NT2/D1 (cell line): ENCODE measurements around the gene LIMK1.
A peak's percentile ranks its signal among the peaks of the same experiment; 100 is the strongest.

ENCODE experiments used
- DNase-seq: peaks from one replicate; pipeline ENCODE4 v3.0.0-alpha.2; 2011; ENCODE audit warnings: low read depth, low spot score
- H3K27me3 ChIP-seq: 2 replicates; pipeline ENCODE4 v1.6.0; 2011; ENCODE audit warnings: mild to moderate bottlenecking; ENCODE audit not compliant: insufficient read length, insufficient read depth
- H3K36me3 ChIP-seq: 2 replicates; pipeline ENCODE4 v1.6.1; 2011; ENCODE audit warnings: mild to moderate bottlenecking, low read length, mixed read lengths; ENCODE audit not compliant: insufficient read depth, insufficient read length
- H3K4me1 ChIP-seq: 2 replicates; pipeline ENCODE4 v1.5.1; 2011; ENCODE audit not compliant: insufficient read depth, insufficient read length
- H3K4me3 ChIP-seq: 2 replicates; pipeline ENCODE4 v1.5.1; 2011; ENCODE audit warnings: low read depth; ENCODE audit not compliant: insufficient read length
- H3K9ac ChIP-seq: 2 replicates; pipeline ENCODE4 v1.6.0; 2011; ENCODE audit warnings: low read depth; ENCODE audit not compliant: insufficient read length
- H3K9me3 ChIP-seq: 2 replicates; pipeline ENCODE4 v1.5.1; 2011; ENCODE audit warnings: mild to moderate bottlenecking, low read length; ENCODE audit not compliant: insufficient read depth
- SUZ12 ChIP-seq: IDR thresholded peaks from 2 replicates; pipeline ENCODE4 v1.6.1; 2011; ENCODE audit not compliant: insufficient read length, insufficient read depth; ENCODE audit errors: extremely low read depth
- YY1 ChIP-seq: IDR thresholded peaks from 2 replicates; pipeline ENCODE4 v1.6.1; 2011; ENCODE audit not compliant: insufficient read length, insufficient read depth
- ZNF274 ChIP-seq: IDR thresholded peaks from 2 replicates; pipeline ENCODE4 v1.6.1; 2011; ENCODE audit warnings: mild to moderate bottlenecking, low read depth, low read length

The LIMK1 gene

DNA sequence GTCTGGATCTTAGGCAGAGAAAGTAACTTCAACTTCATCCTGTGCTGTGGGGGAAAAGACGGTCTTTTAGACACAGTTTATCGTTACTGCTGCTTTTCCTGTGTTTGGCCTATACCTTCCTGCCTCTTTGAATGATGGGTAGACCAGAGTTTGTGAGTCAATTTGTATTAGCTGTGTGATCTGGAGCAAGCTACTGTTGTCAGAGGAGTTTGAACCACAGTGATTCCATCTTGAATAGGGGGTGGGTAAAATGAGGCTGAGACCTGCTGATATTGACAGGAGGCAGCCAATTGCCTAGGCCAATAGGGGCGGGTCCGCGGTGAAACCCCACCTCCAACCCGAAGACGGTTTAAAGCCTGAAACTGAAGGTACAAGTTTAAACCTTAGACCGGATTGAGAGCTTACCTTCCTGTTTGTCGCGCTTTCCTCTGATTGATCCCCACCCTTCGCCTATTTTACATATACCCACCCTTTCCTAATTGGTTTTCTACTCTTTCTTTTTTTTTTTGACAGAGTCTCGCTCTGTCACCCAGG is 54.8 kb downstream of the LIMK1 start:
- H3K4me3 ChIP-seq = no peak overlapping the region
- no peak overlapping the region for H3K9ac ChIP-seq
- H3K36me3 ChIP-seq = no peaks in the 10 kb centered on the region
- no peaks in the 10 kb centered on the region for H3K27me3 ChIP-seq
- H3K9me3 ChIP-seq = peaks cover 11% of the 10 kb centered on the region; the same call in 1 of the 2 replicates
- DNase-seq = no peak
- no peaks in the 10 kb centered on the region for H3K4me1 ChIP-seq
- no peak for TF ChIP-seq SUZ12

DNA sequence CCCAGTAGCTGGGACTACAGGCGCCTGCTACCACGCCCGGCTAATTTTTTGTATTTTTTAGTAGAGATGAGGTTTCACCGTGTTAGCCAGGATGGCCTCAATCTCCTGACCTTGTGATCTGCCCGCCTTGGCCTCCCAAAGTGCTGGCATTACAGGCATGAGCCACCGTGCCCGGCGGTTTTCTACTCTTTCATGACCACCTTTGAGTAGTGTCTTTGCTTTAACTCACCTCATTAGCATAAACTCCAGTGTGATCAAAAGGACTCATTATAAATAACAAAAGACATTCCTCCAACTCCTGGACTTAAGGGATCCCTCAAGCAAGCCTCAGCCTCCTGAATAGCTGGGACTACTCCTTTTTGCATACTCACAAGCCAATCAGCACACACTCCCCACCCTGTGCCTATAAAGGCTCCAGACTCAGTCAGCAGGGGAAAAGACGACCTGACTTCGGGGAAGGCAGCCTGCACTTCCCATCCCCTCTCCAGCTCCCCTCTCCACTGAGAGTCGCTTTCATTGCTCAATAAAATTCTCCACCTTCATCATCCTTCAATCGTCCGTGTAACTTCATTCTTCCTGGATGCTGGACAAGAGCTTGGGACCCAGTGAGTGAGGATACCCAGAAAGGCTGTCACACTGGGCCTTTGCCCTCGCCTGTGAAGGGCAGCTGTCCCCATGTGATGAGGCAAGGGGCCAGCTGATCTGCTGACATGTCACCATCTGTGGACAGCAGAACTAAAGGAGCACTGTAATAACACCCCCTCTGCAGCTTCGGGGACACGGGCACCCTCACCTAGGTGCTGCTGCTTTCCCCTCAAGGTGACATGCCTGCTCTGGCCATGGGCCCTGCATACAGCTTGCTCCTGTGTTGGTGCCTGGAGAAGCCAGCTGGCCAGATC is 55.6 kb downstream of the LIMK1 start:
- H3K27me3 ChIP-seq = no peaks in the 10 kb centered on the region
- peak; percentile 74 for DNase-seq
- peaks cover 13% of the 10 kb centered on the region; the same call in 1 of the 2 replicates for H3K9me3 ChIP-seq
- no peaks in the 10 kb centered on the region for H3K4me1 ChIP-seq
- H3K4me3 ChIP-seq = no peak overlapping the region
- no peak overlapping the region for H3K9ac ChIP-seq
- no peak for TF ChIP-seq SUZ12
- TF ChIP-seq ZNF274 = no peak
- TF ChIP-seq YY1 = no peak
- no peaks in the 10 kb centered on the region for H3K36me3 ChIP-seq

DNA sequence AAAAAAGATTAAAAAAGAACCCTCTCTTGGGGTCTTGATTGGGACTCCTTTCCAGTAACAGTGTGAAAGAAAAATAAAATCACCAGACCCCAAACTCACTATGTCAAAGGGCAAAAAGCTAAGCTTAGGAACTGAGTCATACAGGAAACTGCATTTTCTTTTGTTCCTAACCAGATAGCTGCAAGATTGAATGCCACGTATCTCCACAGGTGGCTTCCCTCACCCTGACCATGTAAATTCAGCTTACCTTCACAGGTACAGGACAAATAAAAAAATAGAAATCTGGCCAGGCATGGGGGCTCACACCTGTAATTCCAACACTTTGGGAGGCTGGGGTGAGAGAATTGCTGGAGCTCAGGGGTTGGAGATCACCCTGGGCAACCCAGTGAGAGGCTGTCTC is 58.1 kb downstream of the LIMK1 start:
- DNase-seq = peak; percentile 13
- TF ChIP-seq SUZ12 (no peak), YY1 (no peak), ZNF274 (no peak)
- Histone ChIP-seq H3K9ac (no peak overlapping the region), H3K36me3 (no peaks in the 10 kb centered on the region), H3K4me1 (no peaks in the 10 kb centered on the region), H3K9me3 (peaks cover 26% of the 10 kb centered on the region; the same call in 1 of the 2 replicates), H3K4me3 (no peak overlapping the region), H3K27me3 (no peaks in the 10 kb centered on the region)

DNA sequence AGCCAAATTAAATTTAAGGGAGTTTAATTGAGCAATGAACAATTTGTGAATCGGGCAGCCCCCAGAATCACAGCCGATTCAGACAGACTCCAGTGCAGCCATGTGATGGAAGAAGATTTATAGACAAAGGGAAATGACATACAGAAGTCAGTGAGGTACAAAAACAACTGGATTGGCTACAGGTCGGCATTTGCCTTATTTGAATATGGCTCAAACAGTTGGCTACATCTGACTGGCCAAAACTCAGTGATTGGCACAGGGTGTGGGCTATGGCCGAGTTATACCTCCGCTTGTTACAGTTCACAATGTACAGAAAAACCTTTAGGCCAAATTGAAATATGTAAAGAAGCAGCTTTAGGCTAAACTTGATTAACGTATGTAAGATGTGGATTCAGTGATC is 59.8 kb downstream of the LIMK1 start:
- H3K4me1 ChIP-seq = no peaks in the 10 kb centered on the region
- H3K9me3 ChIP-seq = peaks cover 26% of the 10 kb centered on the region; the same call in 1 of the 2 replicates
- no peak overlapping the region for H3K9ac ChIP-seq
- H3K27me3 ChIP-seq = no peaks in the 10 kb centered on the region
- TF ChIP-seq ZNF274 (no peak), SUZ12 (no peak), YY1 (no peak)
- no peak for DNase-seq
- no peaks in the 10 kb centered on the region for H3K36me3 ChIP-seq
- H3K4me3 ChIP-seq = no peak overlapping the region

DNA sequence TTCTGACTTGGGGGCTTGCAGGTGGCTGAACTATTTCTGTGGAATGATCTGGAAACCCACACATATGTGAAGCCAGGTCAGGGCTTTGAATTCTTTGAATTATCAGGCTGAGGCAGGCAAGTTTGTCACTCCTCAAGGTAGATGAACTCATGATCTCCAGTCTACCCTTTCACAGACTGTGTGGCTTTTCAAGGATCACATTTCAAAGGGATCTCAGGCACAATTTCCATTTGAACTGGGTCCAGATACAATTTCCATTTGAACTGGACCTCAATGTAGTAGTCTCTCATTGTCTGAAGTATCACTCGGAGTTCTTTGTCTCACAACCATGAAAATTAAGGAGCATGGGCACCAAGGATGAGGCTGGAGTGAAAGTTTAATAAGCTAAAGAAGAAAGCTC is 64.9 kb downstream of the LIMK1 start:
- Histone ChIP-seq H3K9me3 (peaks cover 15% of the 10 kb centered on the region; the same call in 1 of the 2 replicates), H3K36me3 (no peaks in the 10 kb centered on the region), H3K27me3 (no peaks in the 10 kb centered on the region), H3K9ac (no peak overlapping the region), H3K4me3 (no peak overlapping the region), H3K4me1 (no peaks in the 10 kb centered on the region)
- TF ChIP-seq SUZ12 (no peak), YY1 (no peak), ZNF274 (no peak)
- no peak for DNase-seq

GRCh38 chr7:74149071-74149470 is 65.5 kb downstream of the LIMK1 start:
- H3K36me3 ChIP-seq = no peaks in the 10 kb centered on the region
- H3K4me3 ChIP-seq = no peak overlapping the region
- H3K4me1 ChIP-seq = no peaks in the 10 kb centered on the region
- TF ChIP-seq ZNF274 = no peak
- H3K9ac ChIP-seq = no peak overlapping the region
- H3K9me3 ChIP-seq = peaks cover 14% of the 10 kb centered on the region; the same call in 1 of the 2 replicates
- no peaks in the 10 kb centered on the region for H3K27me3 ChIP-seq
- DNase-seq = no peak

GRCh38 chr7:74149603-74150002 is 66.0 kb downstream of the LIMK1 start:
- H3K4me3 ChIP-seq = no peak overlapping the region
- no peak for DNase-seq
- H3K4me1 ChIP-seq = no peaks in the 10 kb centered on the region
- no peaks in the 10 kb centered on the region for H3K36me3 ChIP-seq
- peaks cover 9% of the 10 kb centered on the region; the same call in 1 of the 2 replicates for H3K9me3 ChIP-seq
- H3K27me3 ChIP-seq = no peaks in the 10 kb centered on the region
- no peak for TF ChIP-seq YY1
- no peak for TF ChIP-seq SUZ12
- no peak for TF ChIP-seq ZNF274
- H3K9ac ChIP-seq = no peak overlapping the region

DNA sequence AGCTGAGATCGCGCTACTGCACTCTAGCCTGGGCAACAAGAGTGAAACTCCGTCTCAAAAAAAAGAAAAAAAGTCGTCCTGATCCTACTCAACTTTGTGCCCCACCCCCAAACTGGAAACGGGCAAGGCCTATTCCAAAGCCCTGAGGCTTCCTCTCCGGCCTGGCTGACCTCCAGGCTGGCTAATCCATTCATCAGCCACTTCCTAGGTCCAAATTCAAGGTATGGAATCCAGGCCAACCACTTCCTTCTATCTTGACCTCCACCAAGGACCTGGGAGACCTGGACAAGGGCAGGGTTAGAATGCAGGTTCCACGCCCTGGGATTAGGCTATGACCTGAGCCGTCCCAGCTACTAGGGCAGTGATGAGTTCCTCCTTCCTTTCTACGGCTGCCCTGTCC is 70.1 kb downstream of the LIMK1 start:
- no peaks in the 10 kb centered on the region for H3K27me3 ChIP-seq
- TF ChIP-seq SUZ12 (no peak), ZNF274 (no peak), YY1 (no peak)
- DNase-seq = no peak
- no peaks in the 10 kb centered on the region for H3K4me1 ChIP-seq
- no peaks in the 10 kb centered on the region for H3K9me3 ChIP-seq
- H3K36me3 ChIP-seq = no peaks in the 10 kb centered on the region
- no peak overlapping the region for H3K4me3 ChIP-seq
- H3K9ac ChIP-seq = no peak overlapping the region
